Fibroblast of lung (primary cell): ENCODE data around the gene OVOL2.

Source experiments
- EZH2 ChIP-seq: IDR thresholded peaks from 2 replicates; pipeline ENCODE4 v1.5.1; 2012; ENCODE audit warnings: low read length, control low read depth, mild to moderate bottlenecking; ENCODE audit errors: missing control alignments
- TF ChIP-seq, protein P1 (sequence below), 2 donors: IDR thresholded peaks in 1 of 2; conservative IDR thresholded peaks in 1 of 2; 1 replicate in 1 of 2; 2 replicates in 1 of 2; pipeline ENCODE4 v1.5.1; 2011 to 2012; ENCODE audit warnings: low read length in 2 of 2, control low read depth in 1 of 2, inconsistent platforms in 1 of 2, low read depth in 1 of 2, mild to moderate bottlenecking in 1 of 2

DNA sequence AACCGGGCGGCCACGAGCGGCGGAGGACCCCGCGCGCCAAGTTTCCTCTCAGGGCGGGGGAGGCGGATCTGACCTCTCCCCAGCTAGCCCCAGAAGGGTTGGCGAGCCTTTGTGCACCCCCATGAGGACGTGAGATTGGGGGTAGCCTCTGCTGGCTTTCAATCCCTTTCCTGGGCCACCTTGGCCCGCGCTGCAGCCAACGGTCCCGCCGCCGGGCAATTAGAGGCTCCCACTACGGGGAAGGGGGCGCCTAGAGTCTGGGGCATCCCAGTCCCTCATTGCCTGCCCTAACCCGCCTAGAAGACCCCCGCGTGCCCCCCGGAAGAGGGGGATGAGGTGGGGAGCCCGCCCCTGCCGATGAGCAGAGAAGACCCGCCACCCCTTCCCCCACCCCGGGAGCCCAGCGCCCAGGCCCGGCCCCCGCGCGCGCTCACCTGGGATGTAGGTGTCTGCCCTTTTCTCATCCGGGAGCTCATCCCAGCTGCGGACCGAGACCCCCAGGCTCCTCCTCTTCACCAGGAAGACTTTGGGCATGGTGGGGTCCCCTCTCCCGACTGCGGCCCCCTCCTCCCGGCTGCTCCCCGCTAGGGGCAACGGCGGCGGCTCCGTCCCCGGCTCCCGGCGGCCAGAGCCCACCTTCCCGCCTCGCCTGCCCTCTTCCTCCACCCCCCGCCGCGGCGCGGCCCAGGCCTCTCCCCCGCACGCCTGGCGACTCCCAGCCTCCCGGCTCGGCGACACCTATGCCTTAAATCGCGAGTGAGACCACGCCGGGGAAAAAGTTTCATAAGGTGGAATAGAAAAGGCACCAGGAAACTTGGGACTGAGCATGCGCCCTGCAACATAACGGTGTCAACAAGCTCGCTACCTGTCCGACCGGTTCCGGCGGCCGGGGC is at the start of gene OVOL2:
- TF ChIP-seq, protein P1, sequence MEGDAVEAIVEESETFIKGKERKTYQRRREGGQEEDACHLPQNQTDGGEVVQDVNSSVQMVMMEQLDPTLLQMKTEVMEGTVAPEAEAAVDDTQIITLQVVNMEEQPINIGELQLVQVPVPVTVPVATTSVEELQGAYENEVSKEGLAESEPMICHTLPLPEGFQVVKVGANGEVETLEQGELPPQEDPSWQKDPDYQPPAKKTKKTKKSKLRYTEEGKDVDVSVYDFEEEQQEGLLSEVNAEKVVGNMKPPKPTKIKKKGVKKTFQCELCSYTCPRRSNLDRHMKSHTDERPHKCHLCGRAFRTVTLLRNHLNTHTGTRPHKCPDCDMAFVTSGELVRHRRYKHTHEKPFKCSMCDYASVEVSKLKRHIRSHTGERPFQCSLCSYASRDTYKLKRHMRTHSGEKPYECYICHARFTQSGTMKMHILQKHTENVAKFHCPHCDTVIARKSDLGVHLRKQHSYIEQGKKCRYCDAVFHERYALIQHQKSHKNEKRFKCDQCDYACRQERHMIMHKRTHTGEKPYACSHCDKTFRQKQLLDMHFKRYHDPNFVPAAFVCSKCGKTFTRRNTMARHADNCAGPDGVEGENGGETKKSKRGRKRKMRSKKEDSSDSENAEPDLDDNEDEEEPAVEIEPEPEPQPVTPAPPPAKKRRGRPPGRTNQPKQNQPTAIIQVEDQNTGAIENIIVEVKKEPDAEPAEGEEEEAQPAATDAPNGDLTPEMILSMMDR (conservative IDR thresholded peaks at IDR 0.05 in 1 of 2, IDR thresholded peaks at IDR 0.05 in 1 of 2; ENCODE audit: low read depth in 1 of 2, low read length in 2 of 2) = no peak
- TF ChIP-seq EZH2 = peak; percentile 87
